Breast epithelium (tissue), 3 donors: Measurements from ENCODE around the gene SLC25A27.

Source experiments
- CTCF ChIP-seq, 3 donors: fragments of 450-650 bp; IDR thresholded peaks; one replicate each; pipeline ENCODE4 v1.5.1; 2016 to 2017; ENCODE audit warnings: antibody characterized with exemption in 3 of 3, mild to moderate bottlenecking in 3 of 3, moderate library complexity in 3 of 3
- POLR2A ChIP-seq: fragments of 450-650 bp; IDR thresholded peaks from one replicate; pipeline ENCODE4 v1.6.1; 2016; ENCODE audit warnings: antibody characterized with exemption, mild to moderate bottlenecking, moderate library complexity
- POLR2AphosphoS5 ChIP-seq, 3 donors: sonication (generic); formaldehyde crosslinking; IDR thresholded peaks; one replicate each; pipeline ENCODE4 v1.6.1; 2017; ENCODE audit warnings: antibody characterized with exemption in 3 of 3

- TF ChIP-seq POLR2A (no peak), POLR2AphosphoS5 (IDR thresholded peaks at IDR 0.05) (no peak), CTCF (IDR thresholded peaks at IDR 0.05) (no peak)
Observed at GRCh38 chr6:46719099-46719498, 66.3 kb downstream of the SLC25A27 start.
